Hematopoietic multipotent progenitor cell treated with erythropoietin and hydrocortisone succinate and interleukin-3 and kit ligand, for 15 days (in vitro differentiated cells): ENCODE data around the gene PPARG.
"Not testable (repeated sequence)": the region's sequence is repeated elsewhere in the genome, so short reads cannot be mapped to it uniquely, and the experiment has no call there.

Experiments
- DNase-seq: peaks from one replicate; pipeline ENCODE4 v3.0.0-alpha.2; 2015; ENCODE audit warnings: low spot score

PPARG gene

DNA sequence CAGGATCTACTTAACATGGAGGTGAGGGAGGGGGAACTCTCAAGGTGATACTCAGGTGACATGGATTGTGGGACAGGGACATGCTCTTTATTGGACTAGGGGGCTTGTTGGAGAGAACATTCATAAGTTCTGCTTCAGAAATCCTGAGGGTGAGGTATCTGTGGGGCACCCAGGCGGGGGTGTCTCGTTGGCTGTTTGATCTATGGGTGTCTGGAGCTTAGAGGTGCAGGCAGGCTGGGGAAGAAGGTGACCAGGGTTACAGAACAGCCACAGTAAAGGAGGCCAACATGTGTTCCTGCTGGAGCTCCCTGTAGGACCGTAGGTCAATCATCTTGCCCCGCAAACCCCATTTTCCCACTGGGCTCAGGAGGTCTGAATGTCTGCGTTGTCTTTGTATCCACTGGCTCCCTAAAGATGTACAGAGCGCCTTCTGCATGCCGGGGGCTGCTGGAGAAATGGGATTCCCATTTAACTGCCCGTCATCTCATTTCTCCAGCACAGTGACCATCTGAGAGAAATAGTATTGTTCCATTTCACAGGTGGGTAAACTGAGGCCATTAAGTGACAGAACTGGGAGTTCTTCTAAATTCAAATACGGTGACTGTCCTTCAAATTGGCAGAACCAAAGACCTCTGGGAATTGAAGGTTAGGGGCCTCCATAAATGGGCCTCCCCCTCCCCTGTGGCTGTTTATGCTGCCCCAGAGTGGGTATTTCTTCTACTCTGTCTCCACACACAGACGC lies 155.1 kb downstream of the PPARG start:
- no peak for DNase-seq

DNA sequence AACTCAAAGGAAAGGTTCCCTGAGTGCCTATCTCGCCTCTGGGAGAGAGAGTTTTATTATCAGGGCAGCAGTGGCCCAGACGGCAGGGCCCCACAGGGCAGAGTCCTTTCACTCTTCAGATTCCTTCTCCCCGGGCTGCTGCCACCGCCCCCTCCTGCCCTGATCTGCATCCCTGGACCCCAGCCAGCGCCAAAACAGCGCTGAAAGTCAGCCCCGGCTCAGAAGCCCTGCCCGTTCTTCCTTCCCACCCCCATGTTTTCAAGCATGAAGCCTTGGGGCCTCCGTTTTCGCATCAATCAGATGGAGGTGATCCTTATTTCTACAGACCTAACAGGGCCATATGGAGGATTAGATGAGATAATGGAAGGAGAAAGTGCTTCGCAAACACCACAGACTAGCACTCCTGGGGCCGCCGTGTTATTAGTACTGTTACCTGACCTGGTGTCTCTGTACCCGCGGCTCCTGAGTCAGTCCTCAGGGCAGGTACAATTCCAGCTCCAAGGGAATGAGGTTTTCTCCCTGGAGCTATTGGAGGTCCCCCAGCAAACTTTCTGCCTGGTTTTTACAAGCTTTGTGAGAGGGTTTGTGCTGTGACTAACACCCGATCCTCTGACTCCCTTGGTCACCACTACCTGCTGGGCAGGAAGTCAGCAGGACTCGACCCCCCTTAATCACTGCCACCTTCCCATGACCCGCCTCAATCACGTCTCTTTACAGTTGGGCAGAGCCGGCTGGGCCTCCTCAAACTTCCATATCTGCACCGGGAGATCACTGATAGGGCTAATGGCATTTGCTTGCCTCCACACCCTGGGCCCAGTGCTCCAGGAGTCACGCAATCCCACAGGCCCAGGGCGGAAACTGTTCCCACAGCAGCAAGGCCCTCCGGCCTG lies 156.0 kb downstream of the PPARG start:
- DNase-seq: no peak

DNA sequence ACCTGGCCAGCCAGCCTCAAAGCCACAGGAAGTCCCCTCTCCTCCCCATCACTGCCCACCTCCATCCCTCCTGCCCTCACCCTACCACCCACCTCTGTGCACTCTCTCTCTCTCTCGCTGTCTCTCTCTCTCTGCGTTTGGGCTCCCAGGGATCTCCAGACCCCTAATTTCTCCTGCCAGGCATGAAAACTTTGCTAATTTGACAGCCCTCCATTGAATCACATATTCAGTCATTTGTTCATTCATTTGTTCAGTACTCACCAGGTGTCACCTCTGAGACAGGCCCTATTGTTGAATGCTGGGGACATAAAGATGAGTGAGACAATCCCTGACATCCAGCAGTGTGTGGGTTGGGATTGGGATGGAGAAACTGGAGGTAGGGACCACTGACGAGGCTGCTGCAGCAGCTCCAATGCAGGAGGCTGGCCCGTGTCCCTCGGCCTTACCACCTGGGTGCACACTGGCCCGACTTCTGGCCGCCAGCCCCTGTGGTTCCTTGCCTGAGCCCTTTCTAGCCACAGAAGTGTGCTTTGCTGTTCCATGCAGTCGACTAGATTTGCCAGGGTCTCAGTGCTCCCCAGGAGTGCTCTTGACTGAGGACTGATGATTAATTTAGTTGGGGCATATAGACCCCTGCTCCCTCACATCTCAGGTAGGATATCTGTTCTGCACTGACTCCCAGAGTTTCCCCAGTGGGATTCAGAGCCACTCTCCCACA lies 156.8 kb downstream of the PPARG start:
- DNase-seq: no peak

DNA sequence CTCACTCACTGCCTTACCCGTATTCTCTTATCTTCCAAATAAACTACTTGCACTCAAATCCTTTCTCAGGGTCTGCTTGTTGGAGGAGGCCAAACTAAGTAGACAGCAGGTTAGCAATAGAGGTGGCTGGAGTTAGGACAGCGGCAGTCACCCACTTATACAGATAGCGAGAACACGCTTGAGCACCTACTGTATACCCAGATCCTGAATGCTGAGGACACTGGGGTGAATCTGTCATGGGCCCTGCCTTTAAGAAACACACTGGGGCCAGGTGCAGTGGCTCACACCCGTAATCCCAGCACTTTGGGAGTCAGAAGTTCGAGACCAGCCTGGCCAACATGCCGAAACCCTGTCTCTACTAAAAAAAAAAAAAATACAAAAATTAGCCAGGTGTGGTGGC lies 157.4 kb downstream of the PPARG start:
- no peak for DNase-seq

DNA sequence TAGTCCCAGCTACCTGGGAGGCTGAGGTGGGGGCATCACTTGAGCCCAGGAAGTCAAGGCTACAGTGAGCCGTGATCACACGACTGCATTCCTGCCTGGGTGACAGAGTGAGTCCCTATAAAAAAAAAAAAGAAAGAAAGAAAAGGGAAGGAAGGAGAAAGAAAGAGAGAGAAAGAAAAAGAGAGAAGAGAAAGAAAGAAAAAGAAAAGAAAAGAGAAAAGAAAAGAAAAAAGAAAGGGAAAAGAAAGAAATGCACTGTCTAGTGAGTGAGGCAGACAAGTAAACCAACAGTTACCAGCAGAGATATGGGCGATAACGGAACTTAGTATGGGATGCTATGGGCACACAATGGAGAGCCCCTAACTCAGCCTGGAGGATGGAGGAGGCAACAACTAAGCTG lies 158.2 kb downstream of the PPARG start:
- no peak for DNase-seq

DNA sequence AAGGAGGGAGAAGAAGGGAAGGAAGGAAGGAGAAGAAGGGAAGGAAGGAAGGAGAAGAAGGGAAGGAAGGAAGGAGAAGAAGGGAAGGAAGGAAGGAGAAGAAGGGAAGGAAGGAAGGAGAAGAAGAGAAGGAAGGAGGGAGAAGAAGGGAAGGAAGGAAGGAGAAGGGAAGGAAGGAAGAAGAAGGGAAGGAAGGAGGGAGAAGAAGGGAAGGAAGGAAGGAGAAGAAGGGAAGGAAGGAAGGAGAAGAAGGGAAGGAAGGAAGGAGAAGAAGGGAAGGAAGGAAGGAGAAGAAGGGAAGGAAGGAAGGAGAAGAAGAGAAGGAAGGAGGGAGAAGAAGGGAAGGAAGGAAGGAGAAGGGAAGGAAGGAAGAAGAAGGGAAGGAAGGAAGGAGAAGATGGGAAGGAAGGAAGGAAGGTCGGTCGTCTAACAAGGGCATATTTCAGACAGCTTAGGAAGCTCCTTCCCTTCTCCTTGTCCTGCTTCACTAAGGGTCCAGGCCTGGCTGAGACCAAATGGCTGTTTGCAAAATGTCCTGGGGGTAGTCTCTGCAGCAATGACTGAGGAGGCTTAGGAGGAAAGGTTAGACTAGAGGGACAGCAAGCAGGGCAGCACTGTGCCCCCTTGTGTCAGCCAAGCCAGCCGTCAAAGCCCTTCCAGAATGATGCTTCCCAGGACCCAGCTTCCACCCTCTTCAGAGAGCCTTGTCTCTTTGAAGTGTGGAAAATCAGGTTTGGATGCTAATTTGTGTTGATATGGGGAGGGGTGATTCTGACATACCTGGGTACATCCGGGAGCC lies 159.7 kb downstream of the PPARG start:
- not testable (repeated sequence) for DNase-seq

DNA sequence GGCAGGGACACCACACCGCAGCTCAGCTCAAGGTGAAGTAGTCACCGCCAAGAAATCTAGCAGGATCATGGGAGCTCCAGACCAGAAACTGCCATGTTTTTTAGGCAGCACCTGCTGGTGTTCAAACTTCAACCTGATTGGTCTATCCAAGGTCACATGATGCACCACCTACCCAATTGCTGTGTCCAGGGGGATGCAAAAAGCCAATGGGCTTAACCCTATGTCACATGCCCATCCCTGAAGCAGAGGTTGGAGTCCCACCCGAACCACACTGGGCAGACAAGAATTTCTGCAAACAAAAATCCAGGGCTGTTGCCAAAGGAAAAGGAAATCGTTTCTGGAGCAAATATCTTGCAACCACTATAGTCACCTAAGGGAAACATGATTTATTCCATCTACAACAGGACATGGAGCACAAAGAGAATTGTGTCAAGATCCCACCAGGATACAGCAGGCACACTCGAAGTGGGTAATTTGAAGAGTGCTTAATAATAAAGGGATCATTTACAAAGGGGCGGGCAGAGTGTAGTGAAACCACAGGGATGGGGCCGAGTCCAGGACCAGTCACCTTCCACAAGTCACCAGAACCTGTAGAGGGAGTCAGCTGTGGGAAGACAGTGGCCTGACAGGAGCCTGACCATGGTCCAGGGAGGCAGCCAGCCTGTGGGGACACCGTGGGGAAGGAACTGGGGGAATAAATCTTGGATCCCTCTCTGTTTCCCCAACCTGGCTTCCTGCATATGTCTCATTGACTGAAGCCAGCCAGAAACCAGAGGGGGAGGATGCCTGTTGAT lies 161.2 kb downstream of the PPARG start:
- DNase-seq: no peak

DNA sequence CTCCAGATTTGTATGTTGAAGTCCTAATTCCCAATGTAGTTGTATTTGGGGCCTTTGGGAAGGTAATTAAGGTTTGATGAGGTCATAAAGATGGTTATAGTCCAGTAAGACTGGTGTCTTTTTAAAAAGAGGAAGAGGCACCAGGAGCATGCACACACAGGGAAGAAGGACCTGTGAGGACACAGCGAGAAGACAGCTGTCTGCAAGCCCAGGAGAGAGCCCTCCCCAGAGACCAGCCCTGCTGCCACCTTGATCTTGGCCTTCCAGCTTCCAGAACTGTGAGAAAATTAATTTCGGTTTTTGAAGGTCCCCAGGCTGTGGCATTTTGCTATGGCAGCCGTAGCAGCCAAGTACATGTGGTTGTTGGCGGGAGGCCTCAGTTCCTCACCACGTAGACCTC lies 162.6 kb downstream of the PPARG start:
- no peak for DNase-seq

DNA sequence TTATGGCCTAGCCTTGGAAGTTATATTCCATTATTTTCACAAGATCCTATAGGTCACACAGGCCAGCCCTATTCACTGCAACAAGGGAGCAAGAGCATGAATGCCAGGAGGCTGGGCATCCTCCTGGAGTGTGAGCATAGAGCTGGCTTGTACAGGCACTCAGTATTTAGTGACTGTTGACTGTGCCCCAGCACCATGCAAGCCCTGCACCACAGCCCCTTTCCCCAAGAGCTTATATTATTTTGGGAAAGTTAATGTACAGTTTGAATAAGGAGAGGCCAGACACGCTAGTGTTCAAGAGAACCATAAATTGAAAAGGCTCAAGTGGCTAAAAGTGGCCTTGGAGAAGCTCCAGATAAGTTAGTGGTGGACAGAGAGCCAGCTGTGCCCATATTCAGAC lies 163.1 kb downstream of the PPARG start:
- no peak for DNase-seq

DNA sequence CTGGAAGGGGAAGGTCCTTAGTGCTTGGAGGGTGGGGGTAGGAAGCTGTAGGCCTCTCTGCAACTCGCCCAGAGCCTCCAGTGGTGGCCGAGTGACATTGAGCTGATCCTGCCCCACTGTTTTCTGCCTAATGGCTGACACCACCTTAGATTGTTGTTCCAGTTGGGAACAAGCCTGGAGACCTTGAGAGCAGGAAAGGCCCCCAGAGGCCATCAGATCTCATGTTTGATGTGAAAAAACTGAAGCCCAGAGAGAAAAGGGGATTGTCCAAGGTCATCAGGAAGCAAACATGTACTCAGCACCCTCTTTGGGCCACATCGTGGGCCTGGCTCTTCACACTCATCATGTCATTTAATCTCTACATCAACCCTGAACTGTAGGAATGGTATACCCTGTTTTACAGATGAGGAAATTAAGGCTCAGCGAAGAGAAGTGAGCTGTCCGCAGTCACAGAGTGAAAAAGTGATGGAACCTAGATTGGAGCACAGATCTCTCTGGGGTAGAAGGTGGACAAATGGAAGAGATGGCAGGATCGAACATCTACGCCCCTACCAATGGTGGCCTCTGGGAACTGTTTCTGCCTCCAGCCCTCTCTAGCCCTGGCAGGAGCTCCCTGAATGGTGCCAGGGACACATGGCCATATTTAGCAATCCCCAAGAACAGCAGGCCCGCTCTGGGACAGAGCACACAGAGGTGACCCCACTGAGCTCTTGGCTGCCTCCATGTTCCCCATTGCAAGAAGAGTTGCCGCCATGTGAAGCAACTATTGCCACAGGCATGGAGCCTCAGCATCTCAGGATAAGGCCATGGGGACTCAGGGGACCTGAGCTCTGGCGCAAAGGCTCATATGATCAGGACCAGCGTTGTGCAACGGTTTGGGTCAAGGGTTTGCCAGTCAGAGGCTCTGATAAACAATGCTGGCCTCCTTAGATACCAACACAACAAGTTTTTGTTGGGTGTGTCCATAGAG lies 163.8 kb downstream of the PPARG start:
- DNase-seq: no peak

DNA sequence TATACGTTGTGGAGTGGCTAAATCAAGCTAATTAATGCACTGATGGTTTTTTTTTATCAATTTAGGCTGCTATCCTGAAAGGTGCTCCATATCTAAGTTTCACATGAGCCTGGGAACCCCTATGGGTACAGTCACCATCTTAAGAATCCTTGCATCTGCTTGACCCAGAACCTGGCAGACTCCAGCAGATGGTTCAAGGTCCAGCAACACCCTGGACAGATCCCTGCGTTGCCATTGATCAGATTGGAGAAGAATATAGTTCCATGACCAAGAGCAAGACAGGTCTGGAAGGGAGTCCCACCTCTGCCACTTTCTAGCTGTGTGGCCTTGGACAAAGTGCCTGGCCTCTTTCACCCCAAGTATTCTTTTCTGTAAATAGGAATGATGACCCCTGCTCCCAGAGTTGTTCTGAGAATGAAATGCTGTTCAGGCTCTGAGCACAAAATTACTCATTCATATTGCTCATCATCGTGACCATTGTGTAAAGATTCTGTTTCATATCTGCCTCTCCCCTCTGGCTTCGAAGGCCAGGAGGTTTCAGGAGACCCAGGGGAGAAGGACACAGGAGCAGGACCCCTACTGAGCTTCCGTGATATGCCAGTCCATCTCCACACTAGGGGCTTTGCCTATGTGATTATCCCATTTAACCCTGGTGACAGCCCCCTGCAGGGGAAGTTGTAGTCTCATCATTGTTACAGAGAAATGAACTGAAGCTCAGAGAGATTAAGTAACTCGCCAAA lies 165.4 kb downstream of the PPARG start:
- no peak for DNase-seq

DNA sequence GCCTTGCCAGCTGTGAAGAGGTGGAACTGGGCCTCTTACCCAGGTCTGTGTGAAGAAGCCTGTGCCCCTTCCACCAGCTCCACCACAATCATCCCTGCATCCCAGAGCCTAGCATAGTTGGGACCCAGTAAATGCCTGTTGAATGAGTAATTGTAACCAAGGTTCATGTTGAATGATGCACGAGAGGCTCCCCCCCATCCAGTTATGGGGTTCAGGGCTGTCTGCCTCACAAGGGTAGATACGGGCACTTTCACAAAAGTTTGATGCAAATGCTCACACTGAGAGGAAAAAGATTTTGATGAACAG lies 165.9 kb downstream of the PPARG start:
- DNase-seq: no peak

DNA sequence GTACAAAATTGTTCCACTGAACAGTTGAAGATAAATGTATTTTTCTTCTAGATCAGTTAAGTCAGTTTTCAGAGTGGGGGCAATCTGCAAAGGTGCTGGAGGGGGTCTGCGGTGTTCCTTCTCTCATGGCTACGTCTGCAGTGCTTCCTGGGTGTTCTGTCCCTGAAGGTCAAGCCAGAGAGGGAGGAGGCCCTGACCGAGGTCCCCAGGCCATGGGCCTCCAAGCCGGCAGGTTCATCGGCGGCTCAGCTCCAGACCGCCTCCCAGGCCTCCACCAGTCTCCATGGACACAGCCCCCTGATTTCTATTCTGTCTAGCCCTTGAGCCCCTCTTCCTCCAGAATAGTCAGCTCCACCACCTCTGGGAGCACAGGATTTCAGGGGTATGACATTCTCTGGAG lies 166.9 kb downstream of the PPARG start:
- no peak for DNase-seq

DNA sequence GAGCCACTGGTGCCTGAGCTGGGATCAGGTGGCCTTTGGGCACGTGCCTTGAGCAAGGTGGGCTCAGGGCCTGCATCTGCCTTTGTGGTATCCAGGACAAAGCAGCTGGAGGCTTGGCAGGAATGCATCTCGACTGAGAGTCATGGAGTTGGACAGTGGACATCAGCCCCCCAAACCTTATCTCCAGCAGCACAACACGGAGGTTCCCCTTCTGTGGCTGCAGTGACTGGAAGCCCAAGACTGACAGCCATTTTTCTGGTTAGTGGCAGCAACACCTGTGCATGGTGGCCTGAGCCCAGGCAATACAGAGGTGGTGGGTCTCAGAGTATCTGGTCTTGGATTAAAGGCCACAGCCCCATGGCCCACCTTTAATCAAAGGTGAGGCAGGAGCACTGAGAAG lies 167.6 kb downstream of the PPARG start:
- no peak for DNase-seq

DNA sequence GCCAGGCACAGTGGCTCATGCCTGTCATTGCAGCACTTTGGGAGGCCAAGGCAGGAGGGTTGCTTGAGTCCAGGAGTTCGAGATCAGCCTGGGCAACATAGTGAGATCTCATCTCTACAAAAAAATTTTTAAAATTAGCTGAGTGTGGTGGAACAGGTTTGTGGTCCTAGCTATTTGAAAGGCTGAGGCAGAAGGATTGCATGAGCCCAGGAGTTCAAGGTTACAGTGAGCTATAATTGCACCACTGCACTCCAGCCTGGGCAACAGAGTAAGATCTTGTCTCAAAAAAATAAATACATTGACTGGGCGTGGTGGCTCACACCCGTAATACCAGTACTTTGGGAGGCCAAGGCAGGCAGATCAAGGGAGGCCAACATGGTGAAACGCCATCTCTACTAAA lies 168.5 kb downstream of the PPARG start:
- not testable (repeated sequence) for DNase-seq

DNA sequence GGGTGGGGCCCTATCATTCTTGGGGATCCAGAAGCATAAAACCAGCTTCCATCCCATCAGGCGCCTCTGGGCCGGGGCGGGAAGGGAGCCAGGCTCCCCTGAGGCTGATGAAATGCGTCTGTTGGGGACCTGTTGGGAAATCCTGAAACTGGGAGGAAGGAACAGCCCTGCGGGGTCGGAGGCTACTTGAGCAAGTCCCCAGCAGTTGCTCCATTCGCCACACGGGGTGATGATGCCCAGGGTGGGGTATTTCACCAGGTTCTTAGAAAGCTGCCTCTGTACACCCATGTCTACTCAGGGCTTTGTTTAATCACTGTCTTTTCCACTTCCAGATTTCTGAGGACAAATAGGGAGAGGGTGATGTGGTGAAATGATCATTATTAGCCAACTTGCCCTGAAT lies 170.0 kb downstream of the PPARG start:
- no peak for DNase-seq

DNA sequence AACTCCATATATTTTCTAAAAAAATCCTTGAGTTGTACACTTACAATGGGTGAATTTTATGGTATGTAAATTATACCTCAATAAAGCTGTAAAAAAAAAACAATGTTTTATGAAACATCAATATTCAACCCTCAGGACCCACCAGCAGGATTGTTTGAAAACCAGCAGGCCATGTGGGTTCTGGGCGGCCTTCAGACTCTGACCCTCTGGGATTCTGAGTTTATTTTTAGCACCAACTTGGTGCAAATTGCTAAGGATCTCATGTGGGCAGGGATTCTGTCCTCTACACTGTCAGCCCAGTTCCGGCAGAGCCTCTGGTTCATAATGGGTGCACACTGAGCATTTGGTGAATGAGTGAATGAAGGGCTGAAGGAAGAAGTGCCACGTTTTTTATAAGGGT lies 171.3 kb downstream of the PPARG start:
- no peak for DNase-seq

DNA sequence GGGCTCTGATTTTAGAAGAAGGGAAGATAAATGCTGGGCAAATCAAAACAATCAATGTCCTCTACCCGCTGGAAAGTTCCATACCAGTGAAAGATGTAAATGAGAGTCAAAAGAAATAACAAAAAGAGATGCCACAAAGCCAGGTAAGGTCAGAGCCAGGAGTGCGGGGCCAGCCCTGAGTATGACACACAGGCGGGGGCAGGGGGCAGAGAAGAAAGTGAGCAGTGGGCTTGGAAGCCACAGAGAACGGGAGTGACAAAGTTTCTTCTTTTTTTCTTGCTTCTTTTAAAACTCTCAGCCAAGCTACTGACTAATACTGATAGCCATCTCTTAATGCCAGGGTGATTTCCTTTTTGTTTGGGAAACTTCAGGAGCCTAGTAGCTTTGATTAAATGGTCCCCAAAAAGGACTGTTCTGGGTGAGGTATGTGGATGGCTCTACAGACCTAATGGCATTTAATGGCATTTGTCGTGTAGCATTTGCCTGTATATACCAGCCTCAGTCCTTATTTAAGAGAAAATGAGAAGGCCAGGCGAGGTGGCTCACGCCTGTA lies 172.3 kb downstream of the PPARG start:
- no peak for DNase-seq
